GM21576 (cell line): ENCODE results near the gene ADAMTS15.

ENCODE experiments used
- ATAC-seq: cut with Tn5 transposase; IDR thresholded peaks from one replicate; pipeline ENCODE4 v1.9.1; 2021; ENCODE audit warnings: mild to moderate bottlenecking, moderate library complexity; ENCODE audit not compliant: unreplicated experiment

Gene ADAMTS15

GRCh38 chr11:130456286-130456685 is 7.8 kb downstream of the ADAMTS15 start:
- no peak for ATAC-seq

- ATAC-seq: no peak
Measured at GRCh38 chr11:130457623-130458409, 9.4 kb downstream of the ADAMTS15 start.

GRCh38 chr11:130458410-130458729 is 9.9 kb downstream of the ADAMTS15 start:
- no peak for ATAC-seq

- ATAC-seq: no peak
Measured at GRCh38 chr11:130459521-130459920, 11.1 kb downstream of the ADAMTS15 start.

DNA sequence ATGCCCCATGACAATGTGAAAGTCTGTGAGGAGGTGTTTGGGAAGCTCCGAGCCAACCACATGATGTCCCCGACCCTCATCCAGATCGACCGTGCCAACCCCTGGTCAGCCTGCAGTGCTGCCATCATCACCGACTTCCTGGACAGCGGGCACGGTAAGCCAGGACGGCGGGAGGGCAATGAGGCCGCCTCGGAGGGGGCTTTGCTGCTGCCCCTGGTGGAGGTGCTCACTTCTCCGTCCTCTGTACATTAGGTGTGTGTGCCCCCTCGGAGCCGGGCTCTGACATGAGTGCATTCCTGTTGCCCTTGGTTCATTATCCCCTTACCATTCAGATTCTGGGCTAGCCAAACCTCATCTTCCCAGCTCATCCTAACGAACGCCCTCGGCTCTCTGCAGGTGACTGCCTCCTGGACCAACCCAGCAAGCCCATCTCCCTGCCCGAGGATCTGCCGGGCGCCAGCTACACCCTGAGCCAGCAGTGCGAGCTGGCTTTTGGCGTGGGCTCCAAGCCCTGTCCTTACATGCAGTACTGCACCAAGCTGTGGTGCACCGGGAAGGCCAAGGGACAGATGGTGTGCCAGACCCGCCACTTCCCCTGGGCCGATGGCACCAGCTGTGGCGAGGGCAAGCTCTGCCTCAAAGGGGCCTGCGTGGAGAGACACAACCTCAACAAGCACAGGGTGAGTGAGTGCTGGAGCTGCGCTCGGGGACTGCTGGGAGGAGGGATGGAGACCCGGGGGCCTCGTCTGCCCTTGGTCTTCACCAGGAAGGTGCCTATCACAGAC is 13.8 kb downstream of the ADAMTS15 start:
- ATAC-seq: no peak

DNA sequence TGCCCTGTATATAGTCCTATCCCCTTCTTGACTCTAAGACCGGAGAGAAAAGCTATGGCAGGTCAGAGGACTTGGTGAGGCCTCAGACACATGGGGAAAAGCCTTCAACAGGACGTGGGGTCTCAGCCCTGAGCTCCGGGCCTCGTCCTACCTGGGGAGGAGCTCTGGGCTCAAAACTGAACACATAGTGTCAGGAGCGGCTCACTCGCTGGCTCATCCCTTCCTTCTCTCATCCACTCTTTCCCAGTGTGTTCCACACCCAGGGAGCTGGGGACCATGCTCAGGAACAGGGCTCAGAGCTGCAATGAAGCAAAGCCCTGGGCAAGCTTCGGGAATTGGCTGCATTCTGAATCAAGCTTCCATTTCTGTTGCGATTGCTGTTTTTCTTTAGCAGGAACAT is 14.5 kb downstream of the ADAMTS15 start:
- no peak for ATAC-seq

DNA sequence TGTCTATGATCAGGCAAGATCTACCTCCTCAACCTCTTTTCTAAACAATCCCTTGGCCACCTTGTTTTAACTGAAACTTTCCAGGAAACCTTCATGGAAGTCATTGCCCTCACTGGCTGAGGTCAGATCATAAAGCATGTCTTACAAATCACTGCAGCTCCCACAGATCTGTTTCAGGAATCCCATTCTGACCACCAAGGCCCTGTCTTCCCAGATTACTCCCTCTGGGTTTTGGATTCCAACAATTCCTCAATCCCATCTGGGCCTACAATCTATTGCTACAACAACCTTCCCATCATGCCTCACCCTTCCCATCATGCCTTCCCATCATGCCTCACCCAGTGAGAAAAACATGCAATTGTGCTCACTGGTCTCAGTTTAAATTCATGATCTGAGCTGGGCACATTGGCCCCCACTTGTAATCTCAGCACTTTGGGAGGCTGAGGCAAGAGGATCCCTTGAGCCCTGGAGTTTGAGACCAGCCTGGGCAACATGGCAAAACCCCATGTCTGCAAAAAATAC is 15.9 kb downstream of the ADAMTS15 start:
- ATAC-seq: no peak

DNA sequence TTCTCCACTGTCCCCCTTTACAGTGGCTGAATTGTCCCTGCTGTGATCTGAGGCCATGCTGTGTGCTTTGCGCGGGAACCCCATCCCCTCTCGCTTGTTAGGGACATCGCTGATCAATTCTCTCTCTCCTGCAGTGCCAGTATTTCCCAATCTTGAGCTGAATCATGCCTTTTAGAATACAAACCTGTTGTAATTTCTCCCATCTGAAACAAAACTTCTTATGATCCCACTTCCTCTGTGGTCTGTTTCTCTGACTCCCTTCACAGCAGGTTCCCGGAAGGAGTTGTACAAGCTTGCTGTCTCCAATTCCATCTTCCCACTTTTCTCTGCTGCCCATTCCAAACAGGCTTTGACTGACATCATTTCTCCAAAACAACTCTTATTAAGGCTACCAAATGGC is 16.8 kb downstream of the ADAMTS15 start:
- ATAC-seq: no peak

DNA sequence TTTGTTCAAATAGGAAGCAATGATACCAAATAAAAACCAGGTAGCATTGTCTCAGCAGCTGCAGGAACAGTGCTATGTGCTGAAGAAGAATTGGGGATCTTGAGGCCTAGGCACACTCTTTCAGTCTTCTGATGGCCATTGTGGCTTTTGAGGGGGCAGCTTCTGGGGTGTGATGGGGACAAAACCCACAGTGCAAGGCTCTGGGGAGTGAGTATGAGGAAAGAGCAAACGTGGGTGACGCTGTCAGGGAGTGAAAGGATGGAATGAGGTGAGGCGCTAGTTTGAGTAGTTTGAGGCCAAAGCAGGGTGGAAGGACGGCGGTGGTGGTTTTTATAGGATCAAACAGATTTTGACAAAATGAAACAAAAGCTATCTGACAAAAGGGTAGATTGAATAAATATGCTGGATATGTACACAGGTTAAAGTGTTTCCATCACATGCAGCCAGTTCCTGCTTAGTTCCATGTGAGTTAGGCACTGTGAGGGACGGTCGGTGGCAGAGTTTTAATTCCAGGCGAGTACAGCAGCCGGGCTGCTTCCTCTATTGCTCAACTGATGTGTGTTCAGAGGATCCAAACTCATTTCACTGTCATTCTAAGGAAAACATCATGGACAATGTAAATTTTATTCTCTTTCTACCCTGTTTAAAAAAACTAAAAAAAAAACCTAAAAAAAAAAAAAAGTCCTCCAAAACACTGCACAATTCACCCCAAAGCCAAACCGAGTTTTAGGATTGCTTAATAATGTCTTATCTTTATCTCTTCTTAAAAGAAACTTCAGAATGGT is 18.9 kb downstream of the ADAMTS15 start:
- ATAC-seq: no peak

DNA sequence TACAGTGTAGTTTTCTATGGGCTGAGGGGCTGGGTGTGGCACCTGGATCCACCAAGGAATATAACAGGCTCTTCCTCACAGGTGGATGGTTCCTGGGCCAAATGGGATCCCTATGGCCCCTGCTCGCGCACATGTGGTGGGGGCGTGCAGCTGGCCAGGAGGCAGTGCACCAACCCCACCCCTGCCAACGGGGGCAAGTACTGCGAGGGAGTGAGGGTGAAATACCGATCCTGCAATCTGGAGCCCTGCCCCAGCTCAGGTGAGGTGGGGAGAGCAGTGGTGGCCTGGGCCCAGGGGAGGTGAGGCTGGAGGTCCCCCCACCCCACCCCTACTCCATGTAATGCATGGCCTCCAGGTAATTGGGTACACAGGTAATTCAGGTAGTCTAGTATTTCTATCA is 20.7 kb downstream of the ADAMTS15 start:
- ATAC-seq: no peak

GRCh38 chr11:130470832-130471706 is 22.6 kb downstream of the ADAMTS15 start:
- no peak for ATAC-seq

- no peak for ATAC-seq
Measured at GRCh38 chr11:130471731-130472433, 23.4 kb downstream of the ADAMTS15 start.

GRCh38 chr11:130472434-130472961 is 24.1 kb downstream of the ADAMTS15 start:
- no peak for ATAC-seq

- no peak for ATAC-seq
Measured at GRCh38 chr11:130473056-130473794, 24.8 kb downstream of the ADAMTS15 start.

GRCh38 chr11:130473795-130474377 is 25.4 kb downstream of the ADAMTS15 start:
- no peak for ATAC-seq

- no peak for ATAC-seq
Measured at GRCh38 chr11:130474637-130475400, 26.4 kb downstream of the ADAMTS15 start.

DNA sequence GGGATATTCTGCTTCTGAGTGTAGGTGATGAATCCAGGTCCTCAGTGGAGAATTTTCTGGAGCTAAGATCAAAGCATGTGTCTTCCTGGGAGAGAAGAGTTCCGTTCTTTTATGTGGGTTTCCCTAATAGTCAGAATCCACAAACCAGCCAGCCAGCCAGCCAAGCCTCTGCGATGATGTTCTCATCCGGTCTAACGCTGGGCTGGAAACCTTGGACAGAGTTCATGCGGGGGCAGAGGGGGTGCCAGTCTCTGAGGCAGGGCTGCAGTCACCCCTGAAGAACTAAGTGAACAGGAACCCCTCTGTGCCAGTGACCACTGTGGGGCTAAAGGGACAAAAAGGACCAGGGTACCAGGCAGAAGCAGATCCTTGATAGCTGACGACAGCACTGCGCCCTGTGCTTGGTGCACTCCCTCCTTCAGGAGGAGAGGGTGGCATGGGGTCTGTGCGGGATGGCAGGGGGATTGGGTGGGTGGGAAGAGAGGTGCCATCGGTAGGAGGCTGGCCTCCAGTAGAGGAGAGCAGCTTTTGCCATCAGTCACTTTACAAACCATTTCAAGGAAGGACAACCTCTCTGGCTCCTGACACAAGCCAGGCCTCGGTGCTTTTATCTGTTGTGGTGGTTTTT is 27.1 kb downstream of the ADAMTS15 start:
- ATAC-seq: no peak
